HEK293T (cell line): ENCODE results near the gene ANKRD33.

Experiments used
- ARNT ChIP-seq: fragments of 450-650 bp; IDR thresholded peaks from 2 replicates; pipeline ENCODE4 v1.6.1; 2017; ENCODE audit warnings: mild to moderate bottlenecking
- BHLHE40 ChIP-seq: fragments of 450-650 bp; IDR thresholded peaks from 2 replicates; pipeline ENCODE4 v1.6.1; 2016; ENCODE audit warnings: mild to moderate bottlenecking, moderate library complexity, borderline replicate concordance
- ELF4 ChIP-seq: fragments of 450-650 bp; IDR thresholded peaks from 2 replicates; pipeline ENCODE4 v1.6.1; 2017; ENCODE audit warnings: antibody characterized with exemption
- FOXM1 ChIP-seq: fragments of 450-650 bp; IDR thresholded peaks from 2 replicates; pipeline ENCODE4 v1.6.1; 2017; ENCODE audit warnings: mild to moderate bottlenecking, borderline replicate concordance
- HDGF ChIP-seq: fragments of 450-650 bp; IDR thresholded peaks from 2 replicates; pipeline ENCODE4 v1.6.1; 2017; ENCODE audit warnings: antibody characterized with exemption, borderline replicate concordance
- L3MBTL2 ChIP-seq: fragments of 450-650 bp; conservative IDR thresholded peaks from 2 replicates; pipeline ENCODE4 v1.6.1; 2016; ENCODE audit warnings: mild to moderate bottlenecking
- SP1 ChIP-seq: fragments of 450-650 bp; IDR thresholded peaks from 2 replicates; pipeline ENCODE4 v1.6.1; 2017
- SUZ12 ChIP-seq: fragments of 450-650 bp; IDR thresholded peaks from 2 replicates; pipeline ENCODE4 v1.6.1; 2016; ENCODE audit warnings: mild to moderate bottlenecking
- TF ChIP-seq, protein P1 (sequence below): fragments of 450-650 bp; IDR thresholded peaks from 2 replicates; pipeline ENCODE4 v1.6.1; 2016

DNA sequence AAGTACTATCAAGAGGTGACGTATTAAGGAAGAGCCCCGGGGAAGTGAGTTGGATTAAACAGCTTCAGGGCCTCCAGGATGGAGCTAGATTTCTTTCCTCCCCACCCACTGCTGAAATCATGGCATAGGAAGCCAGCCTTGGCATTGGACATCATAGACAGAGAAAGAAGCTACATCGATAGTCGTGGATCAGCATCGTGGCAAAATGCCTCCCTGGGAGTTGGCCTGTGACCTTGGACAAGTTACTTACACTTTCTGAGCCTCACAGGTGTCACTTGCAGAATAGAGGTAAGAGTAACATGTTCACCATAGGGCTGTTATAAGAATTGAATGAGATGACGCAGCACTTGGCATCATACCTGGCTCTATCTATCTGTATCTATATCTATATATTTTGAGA lies 5.9 kb downstream of the ANKRD33 start:
- TF ChIP-seq ARNT (no peak), FOXM1 (no peak), L3MBTL2 (no peak), SUZ12 (no peak), ELF4 (no peak), SP1 (no peak), HDGF (no peak), BHLHE40 (no peak)
- TF ChIP-seq, protein P1, sequence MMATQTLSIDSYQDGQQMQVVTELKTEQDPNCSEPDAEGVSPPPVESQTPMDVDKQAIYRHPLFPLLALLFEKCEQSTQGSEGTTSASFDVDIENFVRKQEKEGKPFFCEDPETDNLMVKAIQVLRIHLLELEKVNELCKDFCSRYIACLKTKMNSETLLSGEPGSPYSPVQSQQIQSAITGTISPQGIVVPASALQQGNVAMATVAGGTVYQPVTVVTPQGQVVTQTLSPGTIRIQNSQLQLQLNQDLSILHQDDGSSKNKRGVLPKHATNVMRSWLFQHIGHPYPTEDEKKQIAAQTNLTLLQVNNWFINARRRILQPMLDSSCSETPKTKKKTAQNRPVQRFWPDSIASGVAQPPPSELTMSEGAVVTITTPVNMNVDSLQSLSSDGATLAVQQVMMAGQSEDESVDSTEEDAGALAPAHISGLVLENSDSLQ: no peak
